ENCODE data around the gene ABTB2. TPM values are rescaled to one million over a fixed set of nuclear protein-coding genes. Genes with fewer than 3 reads are reported as not detected.

The ABTB2 gene
- total RNA-seq, 1 experiment from 2014 or later, result 3.6 TPM

DNA sequence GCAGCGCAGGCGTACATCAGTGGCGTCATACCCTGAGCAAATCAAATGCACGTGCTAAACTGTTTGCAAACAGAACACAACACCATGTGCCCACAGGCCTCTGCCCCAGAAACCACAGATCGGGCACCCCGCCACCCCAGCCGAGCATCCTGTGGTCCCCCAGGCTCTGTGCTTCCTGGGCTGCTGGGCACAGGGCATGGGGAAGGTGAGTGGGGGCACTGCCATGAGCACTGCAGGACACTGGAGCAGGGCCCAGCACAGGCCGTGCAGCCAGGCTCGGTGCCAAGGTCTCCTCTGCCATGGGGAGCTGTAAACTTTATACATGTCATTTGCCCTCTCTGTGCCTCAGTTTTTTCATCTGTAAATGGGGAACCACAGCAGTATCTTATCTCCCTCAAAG lies 189.8 kb downstream of the ABTB2 start:
- Mint-ChIP-seq H3K9me3 (ENCODE audit: unreplicated experiment) (no peaks in the 10 kb centered on the region), H3K27me3 (ENCODE audit: insufficient read depth, unreplicated experiment) (no peaks in the 10 kb centered on the region), H3K36me3 (ENCODE audit: insufficient read depth, unreplicated experiment) (no peaks in the 10 kb centered on the region), H3K4me1 (ENCODE audit: low read depth, unreplicated experiment) (no peaks in the 10 kb centered on the region), H3K27ac (ENCODE audit: unreplicated experiment) (no peak overlapping the region), H3K4me3 (ENCODE audit: unreplicated experiment) (no peak overlapping the region)
- Histone ChIP-seq H3K4me1 (0 out of 2 replicates have a peak, but pooled peaks cover 9% of the 10 kb centered on the region), H3K27me3 (replicated peaks; ENCODE audit: control insufficient read depth, insufficient read depth, low read length) (no peaks in the 10 kb centered on the region), H3K4me3 (ENCODE audit: low read depth, low read length) (no peak overlapping the region), H3K9me3 (no peaks in the 10 kb centered on the region), H3K36me3 (ENCODE audit: control insufficient read depth, insufficient read depth, low read length) (no peaks in the 10 kb centered on the region)
- TF ChIP-seq, protein P1, sequence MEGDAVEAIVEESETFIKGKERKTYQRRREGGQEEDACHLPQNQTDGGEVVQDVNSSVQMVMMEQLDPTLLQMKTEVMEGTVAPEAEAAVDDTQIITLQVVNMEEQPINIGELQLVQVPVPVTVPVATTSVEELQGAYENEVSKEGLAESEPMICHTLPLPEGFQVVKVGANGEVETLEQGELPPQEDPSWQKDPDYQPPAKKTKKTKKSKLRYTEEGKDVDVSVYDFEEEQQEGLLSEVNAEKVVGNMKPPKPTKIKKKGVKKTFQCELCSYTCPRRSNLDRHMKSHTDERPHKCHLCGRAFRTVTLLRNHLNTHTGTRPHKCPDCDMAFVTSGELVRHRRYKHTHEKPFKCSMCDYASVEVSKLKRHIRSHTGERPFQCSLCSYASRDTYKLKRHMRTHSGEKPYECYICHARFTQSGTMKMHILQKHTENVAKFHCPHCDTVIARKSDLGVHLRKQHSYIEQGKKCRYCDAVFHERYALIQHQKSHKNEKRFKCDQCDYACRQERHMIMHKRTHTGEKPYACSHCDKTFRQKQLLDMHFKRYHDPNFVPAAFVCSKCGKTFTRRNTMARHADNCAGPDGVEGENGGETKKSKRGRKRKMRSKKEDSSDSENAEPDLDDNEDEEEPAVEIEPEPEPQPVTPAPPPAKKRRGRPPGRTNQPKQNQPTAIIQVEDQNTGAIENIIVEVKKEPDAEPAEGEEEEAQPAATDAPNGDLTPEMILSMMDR (IDR thresholded peaks at IDR 0.05; ENCODE audit: insufficient read depth in 1 of 2, low read depth in 1 of 2, low read length in 1 of 2, severe bottlenecking in 1 of 2, unreplicated experiment in 1 of 2), result no peak
- intact Hi-C loops (cut with micrococcal nuclease; ENCODE audit: unreplicated experiment), result no loop called here
- ChIA-PET POLR2A (no interaction called here), CTCF (no interaction called here)
- DNase-seq, result no peak
- BruUV-seq (replicated peaks), result no TSS peak

DNA sequence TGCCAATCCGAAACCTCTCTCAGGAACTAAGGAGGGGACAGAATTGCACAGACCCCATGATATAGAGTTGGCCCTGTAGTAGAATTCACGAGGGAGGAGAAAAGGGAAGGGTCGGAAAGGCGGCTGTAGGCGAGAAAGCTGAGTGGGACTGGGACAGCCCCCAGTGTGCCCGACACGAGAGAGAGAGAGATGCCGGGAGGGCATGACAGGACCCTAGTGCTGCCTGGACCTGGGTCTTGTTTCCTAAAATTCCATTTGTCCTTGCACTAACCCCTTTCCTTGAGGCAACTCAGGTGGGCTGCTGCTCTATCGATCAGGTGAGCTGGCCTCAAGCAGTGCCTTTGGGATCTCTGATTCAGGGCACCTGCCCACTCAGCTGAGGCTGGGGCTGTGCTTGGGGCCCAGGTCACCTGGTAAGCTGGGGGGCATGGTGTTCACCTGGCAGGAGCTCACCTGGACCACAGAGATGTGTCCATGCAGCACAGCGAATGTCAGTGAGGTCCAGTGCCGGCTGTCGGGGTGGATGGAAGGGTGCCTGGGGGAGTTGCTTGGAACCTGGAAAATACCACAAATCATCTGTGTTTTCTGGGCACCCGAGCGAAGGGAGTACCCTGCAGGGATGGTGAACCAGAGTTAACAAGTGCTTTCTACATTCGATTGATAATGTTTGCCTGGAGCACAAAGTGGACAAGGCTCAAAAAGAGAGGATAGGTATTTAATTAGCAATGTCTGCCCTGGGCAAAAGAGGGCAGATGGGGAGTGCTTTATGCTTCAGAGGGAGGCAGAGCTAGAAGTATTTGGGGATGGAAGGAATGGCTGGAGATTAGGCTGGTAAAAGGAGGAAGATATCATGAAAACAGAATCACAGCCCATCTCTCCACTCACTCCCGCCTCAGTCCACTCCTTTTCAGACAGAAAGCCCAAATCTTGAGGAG lies 190.7 kb downstream of the ABTB2 start:
- H3K27me3 ChIP-seq (replicated peaks; ENCODE audit: control insufficient read depth, insufficient read depth, low read length), result no peaks in the 10 kb centered on the region
- Mint-ChIP-seq H3K36me3 (ENCODE audit: insufficient read depth, unreplicated experiment) (no peaks in the 10 kb centered on the region), H3K27ac (ENCODE audit: unreplicated experiment) (peak overlapping the region; percentile 17), H3K4me3 (ENCODE audit: unreplicated experiment) (no peak overlapping the region), H3K4me1 (ENCODE audit: low read depth, unreplicated experiment) (no peaks in the 10 kb centered on the region), H3K9me3 (ENCODE audit: unreplicated experiment) (no peaks in the 10 kb centered on the region), H3K27me3 (ENCODE audit: insufficient read depth, unreplicated experiment) (no peaks in the 10 kb centered on the region)
- DNase-seq, result no peak
- no peaks in the 10 kb centered on the region for H3K36me3 ChIP-seq (ENCODE audit: control insufficient read depth, insufficient read depth, low read length)
- ChIA-PET CTCF (no interaction called here), POLR2A (no interaction called here)
- TF ChIP-seq, protein P1 (IDR thresholded peaks at IDR 0.05; ENCODE audit: insufficient read depth in 1 of 2, low read depth in 1 of 2, low read length in 1 of 2, severe bottlenecking in 1 of 2, unreplicated experiment in 1 of 2), result no peak
- H3K4me3 ChIP-seq (ENCODE audit: low read depth, low read length), result no peak overlapping the region
- H3K4me1 ChIP-seq, result peaks cover 13% of the 10 kb centered on the region; the same call in 1 of the 2 replicates
- intact Hi-C loops (cut with micrococcal nuclease; ENCODE audit: unreplicated experiment), result no loop called here
- no TSS peak for BruUV-seq (replicated peaks)
- no peaks in the 10 kb centered on the region for H3K9me3 ChIP-seq

DNA sequence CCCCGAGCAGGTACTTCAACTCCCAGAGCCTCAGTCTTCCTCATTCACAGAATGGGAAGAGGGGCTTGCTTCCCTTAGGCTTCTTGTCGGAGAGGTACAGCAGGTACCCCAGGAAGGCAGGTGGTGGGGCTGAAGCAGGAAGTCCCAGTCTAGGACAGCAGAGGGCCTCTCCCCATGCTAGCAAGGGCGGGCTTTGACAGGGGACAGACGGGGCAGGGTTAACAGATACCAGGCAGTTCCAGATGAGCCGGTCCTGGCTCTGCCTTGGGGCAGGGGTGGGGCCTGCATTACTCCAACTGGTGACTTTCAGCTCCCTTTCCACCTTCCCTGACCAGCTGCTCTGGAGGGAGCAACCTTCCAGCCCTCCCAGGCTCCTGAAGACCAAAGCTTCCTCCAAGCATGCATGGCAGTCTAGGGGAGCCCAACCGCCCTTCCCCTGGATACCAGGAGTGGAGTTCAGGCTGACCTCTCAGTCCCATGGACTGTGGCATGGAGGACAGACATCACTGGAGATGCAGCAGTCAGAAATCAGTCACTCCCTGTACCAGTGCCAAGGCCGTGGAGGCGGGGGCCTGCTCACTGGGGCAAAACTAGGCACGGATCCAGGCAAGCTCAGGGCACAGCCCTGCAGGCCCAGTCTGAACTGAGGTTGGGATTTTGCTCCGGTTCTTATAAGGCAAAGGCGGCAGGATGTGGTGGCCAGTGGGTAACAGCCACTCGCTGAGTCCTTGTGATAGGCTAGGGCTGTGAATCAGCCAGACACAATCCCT lies 191.8 kb downstream of the ABTB2 start:
- ChIA-PET POLR2A (no interaction called here), CTCF (interaction anchor here (0.5 to 1.4 kb wide), 2 partner anchors 8 to 24 kb away, joined by 3 to 8 read pairs; no protein-coding TSS in a partner anchor)
- Histone ChIP-seq H3K27me3 (replicated peaks; ENCODE audit: control insufficient read depth, insufficient read depth, low read length) (no peaks in the 10 kb centered on the region), H3K4me1 (peaks cover 18% of the 10 kb centered on the region; the same call in 1 of the 2 replicates), H3K36me3 (ENCODE audit: control insufficient read depth, insufficient read depth, low read length) (no peaks in the 10 kb centered on the region), H3K9me3 (no peaks in the 10 kb centered on the region), H3K4me3 (ENCODE audit: low read depth, low read length) (no peak overlapping the region)
- H3K27me3 Mint-ChIP-seq (ENCODE audit: insufficient read depth, unreplicated experiment), result no peaks in the 10 kb centered on the region
- no peaks in the 10 kb centered on the region for H3K4me1 Mint-ChIP-seq (ENCODE audit: low read depth, unreplicated experiment)
- intact Hi-C loops (cut with micrococcal nuclease; ENCODE audit: unreplicated experiment), result no loop called here
- no peaks in the 10 kb centered on the region for H3K36me3 Mint-ChIP-seq (ENCODE audit: insufficient read depth, unreplicated experiment)
- no peak overlapping the region for H3K27ac Mint-ChIP-seq (ENCODE audit: unreplicated experiment)
- no TSS peak for BruUV-seq (replicated peaks)
- H3K9me3 Mint-ChIP-seq (ENCODE audit: unreplicated experiment), result no peaks in the 10 kb centered on the region
- TF ChIP-seq, protein P1 (IDR thresholded peaks at IDR 0.05; ENCODE audit: insufficient read depth in 1 of 2, low read depth in 1 of 2, low read length in 1 of 2, severe bottlenecking in 1 of 2, unreplicated experiment in 1 of 2), result peak in 1 of 2 experiments; percentile 15
- no peak overlapping the region for H3K4me3 Mint-ChIP-seq (ENCODE audit: unreplicated experiment)
- DNase-seq, result peak; percentile 64 to 66

Measured in Caco-2 (cell line).